PFSK-1 (cell line): Measurements from ENCODE around the gene TCF3.

ENCODE experiments used
- FOXP2 ChIP-seq: optimal IDR thresholded peaks from 2 replicates; pipeline ENCODE3; 2011; ENCODE audit warnings: borderline replicate concordance, control low read depth, inconsistent platforms; ENCODE audit not compliant: insufficient read depth; ENCODE audit errors: extremely low read length, extremely low read depth
- POLR2AphosphoS5 ChIP-seq: IDR thresholded peaks from 2 replicates; pipeline ENCODE4 v1.6.1; 2012; ENCODE audit warnings: low read depth, mild to moderate bottlenecking, control low read depth, low read length, moderate library complexity
- REST ChIP-seq, 2 experiments: IDR thresholded peaks; 2 replicates each; pipeline versions ENCODE4 v1.6.1 to v1.8.0; 2011 to 2012; ENCODE audit warnings: low read depth in 2 of 2, low read length in 2 of 2, control low read depth in 1 of 2, inconsistent platforms in 1 of 2, mild to moderate bottlenecking in 1 of 2, moderate library complexity in 1 of 2; ENCODE audit not compliant: insufficient read depth in 1 of 2
- SIN3A ChIP-seq: IDR thresholded peaks from 2 replicates; pipeline ENCODE4 v1.6.1; 2012; ENCODE audit warnings: mild to moderate bottlenecking, low read length, moderate library complexity, borderline replicate concordance; ENCODE audit not compliant: insufficient read depth
- TAF1 ChIP-seq: IDR thresholded peaks from 2 replicates; pipeline ENCODE4 v1.6.1; 2012; ENCODE audit warnings: low read length, control low read depth, borderline replicate concordance; ENCODE audit not compliant: insufficient read depth

- TF ChIP-seq FOXP2 (no peak), REST (IDR thresholded peaks at IDR 0.05; ENCODE audit: insufficient read depth in 1 of 2, low read depth in 2 of 2, low read length in 2 of 2) (no peak), POLR2AphosphoS5 (no peak), SIN3A (no peak), TAF1 (no peak)
Measured at GRCh38 chr19:1650650-1651567, 1.5 kb downstream of the TCF3 start.
